ENCODE results near the gene CTDSPL.

GRCh38 chr3:37957539-37957936 is 95.9 kb downstream of the CTDSPL start:
- TF ChIP-seq SNAI2 (CRISPR knock-in tag; IDR thresholded peaks at IDR 0.05) (no peak), ISL1 (CRISPR knock-in tag; IDR thresholded peaks at IDR 0.05) (no peak), ZNF8 (CRISPR knock-in tag; IDR thresholded peaks at IDR 0.05) (no peak), CREB5 (CRISPR knock-in tag; IDR thresholded peaks at IDR 0.05; ENCODE audit: low read depth) (no peak), ZFP3 (CRISPR knock-in tag; IDR thresholded peaks at IDR 0.05) (no peak), PATZ1 (CRISPR knock-in tag; IDR thresholded peaks at IDR 0.05; ENCODE audit: borderline replicate concordance) (no peak), BACH2 (CRISPR knock-in tag; IDR thresholded peaks at IDR 0.05; ENCODE audit: borderline replicate concordance) (no peak), OSR1 (CRISPR knock-in tag; IDR thresholded peaks at IDR 0.05) (no peak), ZFP30 (CRISPR knock-in tag; IDR thresholded peaks at IDR 0.05) (no peak)

Measured in SK-N-SH treated with all-trans-retinoic acid at 6 μM for 48 hours (cell line).